Measurements from ENCODE around the gene EFNA4.

EFNA4 gene

DNA sequence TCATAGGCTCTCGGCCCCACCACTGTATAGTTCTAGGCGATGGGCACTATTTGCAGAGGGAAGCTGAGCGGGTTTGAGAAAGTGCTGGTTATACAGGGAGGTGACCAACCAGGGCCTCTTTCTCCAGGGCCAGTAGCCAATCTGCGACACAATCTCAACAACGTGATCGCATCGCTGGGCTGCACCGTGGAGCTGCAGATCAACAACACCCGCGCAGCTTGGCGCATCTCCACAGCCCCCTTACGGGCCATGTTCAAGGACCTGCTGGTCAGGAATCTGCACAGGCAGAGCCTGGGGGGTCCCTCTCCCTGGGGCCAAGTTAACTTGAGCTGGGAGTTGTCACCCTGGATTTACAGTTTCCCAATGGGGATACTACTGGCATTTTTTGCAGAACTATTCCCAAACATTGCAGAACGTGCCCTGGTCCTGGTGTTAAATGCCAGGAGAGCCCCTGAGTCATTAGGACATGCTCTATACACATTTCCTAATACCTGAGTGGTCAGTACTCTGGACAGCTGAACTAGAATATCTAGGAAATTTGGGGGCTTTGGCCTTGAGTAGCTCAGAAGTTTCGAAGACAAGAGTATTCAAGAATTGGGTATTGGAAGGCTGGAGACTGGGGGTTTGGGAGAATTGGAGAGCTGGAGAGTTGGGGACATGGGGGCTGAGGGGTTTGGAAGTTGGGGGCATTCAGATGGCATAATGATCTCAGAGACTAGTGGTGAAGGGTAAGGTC is 23.0 kb upstream of the EFNA4 start:
- H3K36me3 ChIP-seq: no peaks in the 10 kb centered on the region
- H3K9me3 ChIP-seq (ENCODE audit: severe bottlenecking): no peaks in the 10 kb centered on the region
- H3K27ac ChIP-seq: no peak overlapping the region
- TF ChIP-seq, protein P1, sequence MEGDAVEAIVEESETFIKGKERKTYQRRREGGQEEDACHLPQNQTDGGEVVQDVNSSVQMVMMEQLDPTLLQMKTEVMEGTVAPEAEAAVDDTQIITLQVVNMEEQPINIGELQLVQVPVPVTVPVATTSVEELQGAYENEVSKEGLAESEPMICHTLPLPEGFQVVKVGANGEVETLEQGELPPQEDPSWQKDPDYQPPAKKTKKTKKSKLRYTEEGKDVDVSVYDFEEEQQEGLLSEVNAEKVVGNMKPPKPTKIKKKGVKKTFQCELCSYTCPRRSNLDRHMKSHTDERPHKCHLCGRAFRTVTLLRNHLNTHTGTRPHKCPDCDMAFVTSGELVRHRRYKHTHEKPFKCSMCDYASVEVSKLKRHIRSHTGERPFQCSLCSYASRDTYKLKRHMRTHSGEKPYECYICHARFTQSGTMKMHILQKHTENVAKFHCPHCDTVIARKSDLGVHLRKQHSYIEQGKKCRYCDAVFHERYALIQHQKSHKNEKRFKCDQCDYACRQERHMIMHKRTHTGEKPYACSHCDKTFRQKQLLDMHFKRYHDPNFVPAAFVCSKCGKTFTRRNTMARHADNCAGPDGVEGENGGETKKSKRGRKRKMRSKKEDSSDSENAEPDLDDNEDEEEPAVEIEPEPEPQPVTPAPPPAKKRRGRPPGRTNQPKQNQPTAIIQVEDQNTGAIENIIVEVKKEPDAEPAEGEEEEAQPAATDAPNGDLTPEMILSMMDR (IDR thresholded peaks at IDR 0.05; ENCODE audit: low read depth, low read length): no peak
- H3K27me3 ChIP-seq (ENCODE audit: insufficient read depth, low read depth, severe bottlenecking): no peaks in the 10 kb centered on the region
- no peak overlapping the region for H3K4me3 ChIP-seq (ENCODE audit: low read depth, low read length)
- DNase-seq: no peak

DNA sequence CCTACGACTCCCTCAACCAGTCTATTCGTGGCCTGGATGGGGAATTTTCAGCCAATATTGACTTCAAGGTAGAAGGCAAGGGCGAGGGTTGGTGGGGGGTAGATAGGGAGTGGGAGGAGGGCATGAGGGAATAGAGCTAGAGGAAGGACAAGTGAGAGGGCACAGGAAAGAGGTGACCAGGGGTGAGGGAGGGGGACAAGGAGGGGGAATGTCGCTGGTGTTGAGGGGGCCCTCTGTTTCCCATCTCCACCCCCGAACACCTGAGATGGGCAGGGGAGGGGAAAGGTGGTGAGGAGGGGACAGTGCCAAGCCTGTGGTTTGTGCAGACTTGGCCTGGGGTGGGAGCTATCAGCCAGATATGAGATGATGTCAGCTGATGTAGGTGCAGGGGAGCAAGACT is 20.8 kb upstream of the EFNA4 start:
- Histone ChIP-seq H3K9me3 (ENCODE audit: severe bottlenecking) (no peaks in the 10 kb centered on the region), H3K27me3 (ENCODE audit: insufficient read depth, low read depth, severe bottlenecking) (no peaks in the 10 kb centered on the region), H3K27ac (no peak overlapping the region), H3K36me3 (no peaks in the 10 kb centered on the region), H3K4me3 (ENCODE audit: low read depth, low read length) (no peak overlapping the region)
- DNase-seq: no peak
- TF ChIP-seq, protein P1 (IDR thresholded peaks at IDR 0.05; ENCODE audit: low read depth, low read length): no peak

DNA sequence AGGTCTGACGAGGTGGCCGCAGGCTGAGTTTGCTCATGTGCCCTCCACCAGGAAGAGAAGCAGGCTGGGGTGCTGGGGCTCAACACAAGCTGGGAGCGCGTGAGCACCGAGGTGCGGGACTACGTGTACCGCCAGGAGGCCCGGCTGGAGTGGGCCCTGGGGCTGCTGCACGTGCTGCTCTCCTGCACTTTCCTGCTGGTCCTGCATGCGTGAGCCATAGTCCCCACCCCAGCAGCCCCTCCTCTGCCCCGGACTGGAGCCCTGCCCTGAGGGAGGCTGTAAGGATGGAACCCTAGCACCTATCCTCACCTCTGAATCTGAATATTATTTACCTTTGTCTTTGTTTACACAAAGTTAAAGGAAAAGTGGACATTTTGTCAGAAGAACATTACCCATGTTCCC is 20.2 kb upstream of the EFNA4 start:
- H3K9me3 ChIP-seq (ENCODE audit: severe bottlenecking): no peaks in the 10 kb centered on the region
- H3K27me3 ChIP-seq (ENCODE audit: insufficient read depth, low read depth, severe bottlenecking): no peaks in the 10 kb centered on the region
- H3K36me3 ChIP-seq: no peaks in the 10 kb centered on the region
- TF ChIP-seq, protein P1 (IDR thresholded peaks at IDR 0.05; ENCODE audit: low read depth, low read length): no peak
- H3K4me3 ChIP-seq (ENCODE audit: low read depth, low read length): no peak overlapping the region
- no peak overlapping the region for H3K27ac ChIP-seq
- no peak for DNase-seq

DNA sequence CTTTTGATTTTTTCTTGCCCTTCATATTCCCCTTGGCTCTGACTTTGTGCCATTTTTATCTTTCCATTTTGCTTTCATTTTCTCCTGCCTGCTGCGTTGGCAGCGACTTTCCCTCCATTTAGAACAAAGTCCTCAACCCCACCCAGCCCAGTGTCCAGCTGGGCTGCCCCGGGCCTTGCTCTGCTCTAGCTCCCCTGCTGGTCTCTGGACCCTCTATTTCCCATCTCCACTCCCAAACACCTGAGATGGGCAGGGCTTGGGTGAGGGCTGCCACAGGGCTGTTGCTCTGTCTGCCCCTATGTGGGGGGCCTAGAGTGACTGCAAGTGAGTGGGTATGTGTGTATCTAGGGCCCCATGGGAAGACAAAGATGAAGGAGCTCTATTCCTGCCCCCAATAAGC is 19.7 kb upstream of the EFNA4 start:
- DNase-seq: no peak
- no peak overlapping the region for H3K4me3 ChIP-seq (ENCODE audit: low read depth, low read length)
- no peaks in the 10 kb centered on the region for H3K36me3 ChIP-seq
- TF ChIP-seq, protein P1 (IDR thresholded peaks at IDR 0.05; ENCODE audit: low read depth, low read length): no peak
- no peak overlapping the region for H3K27ac ChIP-seq
- no peaks in the 10 kb centered on the region for H3K9me3 ChIP-seq (ENCODE audit: severe bottlenecking)
- H3K27me3 ChIP-seq (ENCODE audit: insufficient read depth, low read depth, severe bottlenecking): no peaks in the 10 kb centered on the region

DNA sequence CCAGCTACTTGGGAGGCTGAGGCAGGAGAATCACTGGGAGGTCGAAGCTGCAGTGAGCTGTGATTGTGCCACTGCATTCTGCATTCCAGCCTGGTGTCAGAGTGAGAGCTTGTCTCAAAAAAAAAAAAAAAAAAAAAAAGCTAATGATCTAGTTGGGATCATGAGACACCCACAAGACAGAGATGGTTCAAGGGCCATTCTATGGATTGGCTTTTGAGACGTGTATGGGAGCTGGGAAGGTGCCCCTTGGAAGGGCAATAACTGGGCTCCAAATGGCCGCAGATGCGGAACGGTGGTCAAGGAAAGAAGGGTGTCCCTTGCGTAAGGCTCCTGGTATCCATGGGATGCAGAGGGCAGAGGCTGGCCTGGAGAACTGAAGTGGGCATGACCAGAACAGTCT is 19.2 kb upstream of the EFNA4 start:
- Histone ChIP-seq H3K27ac (peak overlapping the region; percentile 71), H3K27me3 (ENCODE audit: insufficient read depth, low read depth, severe bottlenecking) (no peaks in the 10 kb centered on the region), H3K36me3 (no peaks in the 10 kb centered on the region), H3K9me3 (ENCODE audit: severe bottlenecking) (no peaks in the 10 kb centered on the region), H3K4me3 (ENCODE audit: low read depth, low read length) (no peak overlapping the region)
- DNase-seq: no peak
- TF ChIP-seq, protein P1 (IDR thresholded peaks at IDR 0.05; ENCODE audit: low read depth, low read length): no peak
